A549 (cell line): ENCODE data around the gene RNF34.

Experiments
- CHD2 ChIP-seq: fragments of 150-350 bp; IDR thresholded peaks from 2 replicates; pipeline ENCODE4 v1.6.1; 2014; ENCODE audit warnings: low read length; ENCODE audit not compliant: partially characterized antibody
- EP300 ChIP-seq, 2 experiments: fragments of >200 bp; sonication (Bioruptor Twin); formaldehyde crosslinking; IDR thresholded peaks; 2 replicates in 1 of 2; 3 replicates in 1 of 2; pipeline ENCODE4 v1.6.1; 2016 to 2017
- ESRRA ChIP-seq: fragments of 150-350 bp; IDR thresholded peaks from 2 replicates; pipeline ENCODE4 v1.6.1; 2014; ENCODE audit warnings: mild to moderate bottlenecking, low read length, borderline replicate concordance
- HDAC2 ChIP-seq: fragments of 200-600 bp; sonication (generic); IDR thresholded peaks from 2 replicates; pipeline ENCODE4 v1.6.1; 2016
- KDM1A ChIP-seq: fragments of 200-600 bp; sonication (generic); IDR thresholded peaks from 2 replicates; pipeline ENCODE4 v1.6.1; 2016; ENCODE audit warnings: low read depth, mild to moderate bottlenecking
- MYC ChIP-seq: IDR thresholded peaks from 2 replicates; pipeline ENCODE4 v1.6.1; 2012; ENCODE audit warnings: mild to moderate bottlenecking, inconsistent platforms, low read length, improper control_type of control experiment, borderline replicate concordance
- POLR2A ChIP-seq: IDR thresholded peaks from 2 replicates; pipeline ENCODE4 v1.6.1; 2012; ENCODE audit warnings: mild to moderate bottlenecking, low read length
- RARB ChIP-seq: fragments of 250-450 bp; sonication (Bioruptor Pico); IDR thresholded peaks from 2 replicates; pipeline ENCODE4 v1.8.0; 2021; ENCODE audit warnings: mild to moderate bottlenecking, moderate library complexity
- SREBF2 ChIP-seq: fragments of 450-650 bp; IDR thresholded peaks from 2 replicates; pipeline ENCODE4 v1.6.1; 2014; ENCODE audit warnings: mild to moderate bottlenecking, moderate library complexity
- TP53 ChIP-seq: fragments of 250-450 bp; sonication (Bioruptor Pico); IDR thresholded peaks from 2 replicates; pipeline ENCODE4 v1.5.0; 2021; ENCODE audit warnings: mild to moderate bottlenecking, moderate library complexity
- ZSCAN20 ChIP-seq: fragments of 250-450 bp; sonication (Bioruptor Pico); IDR thresholded peaks from 2 replicates; pipeline ENCODE4 v1.8.0; 2022; ENCODE audit warnings: mild to moderate bottlenecking, moderate library complexity
- TF ChIP-seq, protein P1 (sequence below): fragments of >200 bp; sonication (Bioruptor Twin); formaldehyde crosslinking; IDR thresholded peaks from 3 replicates; pipeline ENCODE4 v1.5.1; 2016
- TF ChIP-seq, protein P2 (sequence below): fragments of 150-350 bp; IDR thresholded peaks from 2 replicates; pipeline ENCODE4 v1.6.1; 2014; ENCODE audit warnings: low read depth, mild to moderate bottlenecking, low read length

DNA sequence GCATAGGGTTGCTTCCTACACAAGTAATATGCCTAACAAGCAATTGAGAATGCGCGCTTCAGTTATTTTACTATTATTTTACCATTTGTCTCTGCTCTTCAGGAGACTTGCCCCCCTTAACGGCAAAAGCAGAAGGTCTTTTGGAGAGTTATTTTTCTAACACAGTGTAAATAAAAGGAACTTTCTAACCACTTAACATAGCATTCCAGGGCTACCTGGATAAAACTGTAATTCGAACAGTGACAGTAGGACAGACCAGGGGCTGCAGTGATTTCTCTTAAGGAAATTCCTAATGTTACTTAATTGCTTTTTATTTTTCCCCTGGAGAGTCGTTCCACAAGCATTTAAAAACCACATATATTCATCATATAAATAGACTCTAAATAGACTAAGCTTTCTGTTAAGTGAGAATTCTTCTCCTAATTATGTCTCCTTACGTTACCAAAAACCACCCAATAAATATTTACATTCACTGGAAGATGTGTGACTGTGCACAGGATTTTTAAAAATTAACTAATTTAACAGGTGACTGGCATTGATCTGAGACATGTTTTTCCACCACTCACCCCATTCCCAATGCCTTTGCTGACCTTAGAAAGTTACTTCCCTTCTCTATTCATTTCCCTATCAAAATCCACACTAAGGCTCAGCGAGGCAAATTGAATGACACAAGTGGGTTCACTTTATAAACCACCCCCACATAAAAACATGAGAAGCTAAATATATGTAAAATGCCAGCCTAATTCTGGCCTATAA, 72.4 kb downstream of the RNF34 start:
- no peak for TF ChIP-seq ESRRA
- TF ChIP-seq, protein P1, sequence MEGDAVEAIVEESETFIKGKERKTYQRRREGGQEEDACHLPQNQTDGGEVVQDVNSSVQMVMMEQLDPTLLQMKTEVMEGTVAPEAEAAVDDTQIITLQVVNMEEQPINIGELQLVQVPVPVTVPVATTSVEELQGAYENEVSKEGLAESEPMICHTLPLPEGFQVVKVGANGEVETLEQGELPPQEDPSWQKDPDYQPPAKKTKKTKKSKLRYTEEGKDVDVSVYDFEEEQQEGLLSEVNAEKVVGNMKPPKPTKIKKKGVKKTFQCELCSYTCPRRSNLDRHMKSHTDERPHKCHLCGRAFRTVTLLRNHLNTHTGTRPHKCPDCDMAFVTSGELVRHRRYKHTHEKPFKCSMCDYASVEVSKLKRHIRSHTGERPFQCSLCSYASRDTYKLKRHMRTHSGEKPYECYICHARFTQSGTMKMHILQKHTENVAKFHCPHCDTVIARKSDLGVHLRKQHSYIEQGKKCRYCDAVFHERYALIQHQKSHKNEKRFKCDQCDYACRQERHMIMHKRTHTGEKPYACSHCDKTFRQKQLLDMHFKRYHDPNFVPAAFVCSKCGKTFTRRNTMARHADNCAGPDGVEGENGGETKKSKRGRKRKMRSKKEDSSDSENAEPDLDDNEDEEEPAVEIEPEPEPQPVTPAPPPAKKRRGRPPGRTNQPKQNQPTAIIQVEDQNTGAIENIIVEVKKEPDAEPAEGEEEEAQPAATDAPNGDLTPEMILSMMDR = no peak
- TF ChIP-seq RARB = no peak
- TF ChIP-seq EP300 (IDR thresholded peaks at IDR 0.05) = no peak
- TF ChIP-seq, protein P2, sequence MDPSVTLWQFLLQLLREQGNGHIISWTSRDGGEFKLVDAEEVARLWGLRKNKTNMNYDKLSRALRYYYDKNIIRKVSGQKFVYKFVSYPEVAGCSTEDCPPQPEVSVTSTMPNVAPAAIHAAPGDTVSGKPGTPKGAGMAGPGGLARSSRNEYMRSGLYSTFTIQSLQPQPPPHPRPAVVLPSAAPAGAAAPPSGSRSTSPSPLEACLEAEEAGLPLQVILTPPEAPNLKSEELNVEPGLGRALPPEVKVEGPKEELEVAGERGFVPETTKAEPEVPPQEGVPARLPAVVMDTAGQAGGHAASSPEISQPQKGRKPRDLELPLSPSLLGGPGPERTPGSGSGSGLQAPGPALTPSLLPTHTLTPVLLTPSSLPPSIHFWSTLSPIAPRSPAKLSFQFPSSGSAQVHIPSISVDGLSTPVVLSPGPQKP = no peak
- TF ChIP-seq SREBF2 = no peak
- no peak for TF ChIP-seq KDM1A
- no peak for TF ChIP-seq POLR2A
- TF ChIP-seq TP53 (CRISPR knock-in tag) = no peak
- TF ChIP-seq ZSCAN20 (CRISPR knock-in tag) = no peak
- no peak for TF ChIP-seq HDAC2
- no peak for TF ChIP-seq MYC
- no peak for TF ChIP-seq CHD2
